Esophagus mucosa (tissue), 1 donor: Measurements from ENCODE around the gene P4HB. TPM values are rescaled to one million over a fixed set of nuclear protein-coding genes. Genes with fewer than 3 reads are reported as not detected.

Experiments
- ATAC-seq: fragments of 200-7000 bp; cut with Tn5 transposase; one replicate; pipeline ENCODE4 v1.9.1; 2020
- total RNA-seq: library from RNA; stranded (reverse); gene quantifications from one replicate; pipeline ENCODE4 v1.2.4, GENCODE V29; 2023
- donor health status: DM: yes; HTN: yes; CAD: no.

P4HB gene
- total RNA-seq, 1 donor from 2014 or later: 812 TPM

GRCh38 chr17:81809556-81809998 is 50.8 kb downstream of the P4HB start:
- ATAC-seq: no peak

GRCh38 chr17:81808778-81809555 is 51.4 kb downstream of the P4HB start:
- ATAC-seq: no peak

- no peak for ATAC-seq
Observed at GRCh38 chr17:81807839-81808238, 52.5 kb downstream of the P4HB start.

GRCh38 chr17:81807210-81807719 is 53.1 kb downstream of the P4HB start:
- ATAC-seq: no peak

- no peak for ATAC-seq
Observed at GRCh38 chr17:81806461-81807209, 53.7 kb downstream of the P4HB start.

GRCh38 chr17:81805707-81806460 is 54.5 kb downstream of the P4HB start:
- ATAC-seq: no peak

- no peak for ATAC-seq
Observed at GRCh38 chr17:81804559-81805399, 55.6 kb downstream of the P4HB start.

GRCh38 chr17:81803728-81804558 is 56.4 kb downstream of the P4HB start, which contains the start of gene GCGR:
Gene GCGR, plus strand, starts transcription at chr17:81804150. Its CDS starts 4,869 bp downstream, at chr17:81809019.
- no peak for ATAC-seq

GRCh38 chr17:81802856-81803643 is 57.3 kb downstream of the P4HB start:
- ATAC-seq: no peak

- no peak for ATAC-seq
Observed at GRCh38 chr17:81802048-81802758, 58.1 kb downstream of the P4HB start.

GRCh38 chr17:81801327-81801726 is 59.0 kb downstream of the P4HB start:
- no peak for ATAC-seq

GRCh38 chr17:81794509-81794908 is 65.8 kb downstream of the P4HB start:
- peak; percentile 87 for ATAC-seq

- ATAC-seq: peak; percentile 33
Observed at GRCh38 chr17:81794074-81794476, 66.3 kb downstream of the P4HB start.

Other genes with a start within 250 kb of the P4HB start
- gene NPLOC4, start 223.4 kb downstream of the P4HB start, total RNA-seq: 92.8 TPM
- gene TSPAN10, start 223.3 kb downstream of the P4HB start, total RNA-seq: 2.2 TPM
- gene PDE6G, start 204.0 kb downstream of the P4HB start, total RNA-seq: not detected
- 22.4 TPM for gene OXLD1, start 193.9 kb downstream of the P4HB start, total RNA-seq
- 21.4 TPM for gene CCDC137, start 193.8 kb downstream of the P4HB start, total RNA-seq
- 24.3 TPM for gene ARL16, start 176.7 kb downstream of the P4HB start, total RNA-seq
- 62.5 TPM for gene HGS, start 176.5 kb downstream of the P4HB start, total RNA-seq
- 89.5 TPM for gene MRPL12, start 157.2 kb downstream of the P4HB start, total RNA-seq
- 37.2 TPM for gene SLC25A10, start 148.3 kb downstream of the P4HB start, total RNA-seq
- 0.08 TPM for gene GCGR, start 56.4 kb downstream of the P4HB start, total RNA-seq
- gene MCRIP1, start 27.2 kb downstream of the P4HB start, total RNA-seq: 18.7 TPM
- gene PPP1R27, start 25.5 kb downstream of the P4HB start, total RNA-seq: 0.24 TPM
- 300 TPM for gene ARHGDIA, start 10.8 kb upstream of the P4HB start, total RNA-seq
- gene ALYREF, start 31.1 kb upstream of the P4HB start, total RNA-seq: 68.9 TPM
- gene ANAPC11, start 31.2 kb upstream of the P4HB start, total RNA-seq: 113 TPM
- gene NPB, start 41.7 kb upstream of the P4HB start, total RNA-seq: 0.24 TPM
- 36.7 TPM for gene PCYT2, start 50.9 kb upstream of the P4HB start, total RNA-seq
- gene SIRT7, start 57.6 kb upstream of the P4HB start, total RNA-seq: 46.2 TPM
- gene MAFG, start 67.2 kb upstream of the P4HB start, total RNA-seq: 12.3 TPM
- 28.9 TPM for gene PYCR1, start 76.8 kb upstream of the P4HB start, total RNA-seq
- not detected for gene MYADML2, start 86.7 kb upstream of the P4HB start, total RNA-seq
- gene NOTUM, start 100.7 kb upstream of the P4HB start, total RNA-seq: not detected
- 19.0 TPM for gene ASPSCR1, start 117.1 kb upstream of the P4HB start, total RNA-seq
- 71.8 TPM for gene CENPX, start 162.3 kb upstream of the P4HB start, total RNA-seq
- gene LRRC45, start 162.8 kb upstream of the P4HB start, total RNA-seq: 8.4 TPM
- gene RAC3, start 171.1 kb upstream of the P4HB start, total RNA-seq: 6.2 TPM
- 138 TPM for gene DCXR, start 177.2 kb upstream of the P4HB start, total RNA-seq
- 21.6 TPM for gene RFNG, start 191.3 kb upstream of the P4HB start, total RNA-seq
- 59.3 TPM for gene GPS1, start 191.4 kb upstream of the P4HB start, total RNA-seq
- gene DUS1L, start 205.3 kb upstream of the P4HB start, total RNA-seq: 78.4 TPM
- 352 TPM for gene FASN, start 237.7 kb upstream of the P4HB start, total RNA-seq